Right lobe of liver (tissue), 4 donors: Measurements from ENCODE around the gene IRF2.

Experiments
- POLR2A ChIP-seq: fragments of 450-650 bp; IDR thresholded peaks from one replicate; pipeline ENCODE4 v1.6.1; 2017; ENCODE audit warnings: antibody characterized with exemption, mild to moderate bottlenecking
- TF ChIP-seq, protein P1 (sequence below), 4 donors: fragments of 200-600 bp in 3 of 4; fragments of 450-650 bp in 1 of 4; IDR thresholded peaks; one replicate each; pipeline versions ENCODE4 v1.5.1 to v1.8.0; 2016 to 2022; ENCODE audit warnings: antibody characterized with exemption in 4 of 4, mild to moderate bottlenecking in 2 of 4
- donor health status: DM: no; HTN: no; CAD: no.
- donor health status: DM: no; HTN: no; CAD: no.
- donor health status: DM: no; HTN: yes; CAD: no.

DNA sequence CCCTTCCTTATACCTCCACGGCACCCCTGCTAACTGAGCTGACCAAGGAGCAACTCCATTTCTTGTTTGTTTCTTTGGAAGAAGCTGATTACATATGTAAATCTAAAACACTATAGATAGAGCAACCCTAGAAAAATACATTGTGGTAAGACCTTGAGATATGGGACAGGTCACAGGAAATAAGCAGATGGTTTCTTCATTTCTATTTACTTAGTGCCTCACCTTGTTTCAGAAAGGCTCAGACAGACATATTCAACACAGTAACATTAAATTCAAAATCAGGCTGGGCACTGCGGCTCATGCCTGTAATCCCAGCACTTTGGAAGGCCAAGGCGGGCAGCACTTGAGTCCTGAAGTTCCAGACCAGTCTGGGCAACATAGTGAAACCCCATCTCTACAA, 47.3 kb downstream of the IRF2 start:
- TF ChIP-seq POLR2A: no peak
- TF ChIP-seq, protein P1, sequence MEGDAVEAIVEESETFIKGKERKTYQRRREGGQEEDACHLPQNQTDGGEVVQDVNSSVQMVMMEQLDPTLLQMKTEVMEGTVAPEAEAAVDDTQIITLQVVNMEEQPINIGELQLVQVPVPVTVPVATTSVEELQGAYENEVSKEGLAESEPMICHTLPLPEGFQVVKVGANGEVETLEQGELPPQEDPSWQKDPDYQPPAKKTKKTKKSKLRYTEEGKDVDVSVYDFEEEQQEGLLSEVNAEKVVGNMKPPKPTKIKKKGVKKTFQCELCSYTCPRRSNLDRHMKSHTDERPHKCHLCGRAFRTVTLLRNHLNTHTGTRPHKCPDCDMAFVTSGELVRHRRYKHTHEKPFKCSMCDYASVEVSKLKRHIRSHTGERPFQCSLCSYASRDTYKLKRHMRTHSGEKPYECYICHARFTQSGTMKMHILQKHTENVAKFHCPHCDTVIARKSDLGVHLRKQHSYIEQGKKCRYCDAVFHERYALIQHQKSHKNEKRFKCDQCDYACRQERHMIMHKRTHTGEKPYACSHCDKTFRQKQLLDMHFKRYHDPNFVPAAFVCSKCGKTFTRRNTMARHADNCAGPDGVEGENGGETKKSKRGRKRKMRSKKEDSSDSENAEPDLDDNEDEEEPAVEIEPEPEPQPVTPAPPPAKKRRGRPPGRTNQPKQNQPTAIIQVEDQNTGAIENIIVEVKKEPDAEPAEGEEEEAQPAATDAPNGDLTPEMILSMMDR (IDR thresholded peaks at IDR 0.05): no peak
